NCI-H2196 treated with DMSO at 0.1 percent for 48 hours (cell line): Measurements from ENCODE around the gene ZNF45.
"Not testable (repeated sequence)": the region's sequence is repeated elsewhere in the genome, so short reads cannot be mapped to it uniquely, and the experiment has no call there.

Source experiments
- DNase-seq: peaks from one replicate; lab custom pipeline; 2025; ENCODE audit not compliant: unreplicated experiment; lab: John Stamatoyannopoulos, UW

Gene ZNF45

DNA sequence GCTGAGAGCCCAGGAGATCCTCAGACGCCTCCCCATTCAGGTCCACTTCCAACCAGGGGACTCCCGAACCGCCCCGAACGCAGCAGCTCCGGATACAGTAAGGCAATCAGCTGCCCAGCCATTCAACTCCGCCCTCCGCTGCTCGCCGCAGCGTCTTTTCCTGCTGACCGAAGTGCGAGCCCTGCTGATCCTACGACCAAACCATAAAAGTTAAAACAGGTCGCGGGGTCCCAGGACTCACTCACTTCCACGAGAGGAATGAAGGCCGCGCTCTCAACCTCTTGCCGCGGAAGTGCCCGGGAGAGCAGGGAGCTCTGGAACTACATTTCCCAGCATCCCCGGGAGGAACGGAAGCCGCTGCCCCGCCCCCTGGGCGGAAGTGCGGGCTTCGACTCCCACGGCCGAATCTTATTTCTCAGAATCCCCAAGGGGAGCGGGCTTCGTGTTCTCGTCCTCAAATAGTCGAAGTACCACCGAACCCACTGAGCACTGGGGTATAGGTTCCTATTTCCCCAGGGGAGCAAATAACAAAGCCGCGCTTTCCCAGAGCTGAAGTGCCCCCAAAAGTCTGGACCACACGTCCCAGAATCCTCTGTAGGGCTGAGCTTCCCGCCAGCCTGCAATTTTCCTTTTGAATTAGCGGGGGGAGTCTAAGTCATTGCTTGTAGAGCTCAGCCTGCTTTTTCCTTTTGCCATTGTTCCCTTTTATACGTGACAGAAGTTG lies at the start of gene ZNF45:
ZNF45 (minus strand) TSS at position 298 of the 724 bp plus-strand sequence. CDS start 13,097 bp downstream, outside the sequence.
- peak; percentile 83 for DNase-seq

DNA sequence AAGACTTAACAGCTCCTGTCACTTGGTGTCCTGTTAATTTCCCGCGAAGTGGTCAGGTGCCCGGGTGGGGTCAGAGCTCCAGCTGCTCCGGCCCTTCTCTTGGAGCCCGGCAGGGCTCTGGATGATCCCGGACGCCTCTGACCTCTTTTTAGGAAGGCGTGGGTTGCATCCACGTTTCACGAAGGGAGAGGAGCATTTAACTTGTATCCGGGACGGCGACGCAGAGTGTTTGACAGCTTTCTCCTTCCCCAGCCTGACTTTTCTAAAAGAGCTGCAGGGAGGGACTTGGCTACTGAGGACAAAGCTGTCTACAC lies 49.6 kb upstream of the ZNF45 start:
- DNase-seq: no peak

DNA sequence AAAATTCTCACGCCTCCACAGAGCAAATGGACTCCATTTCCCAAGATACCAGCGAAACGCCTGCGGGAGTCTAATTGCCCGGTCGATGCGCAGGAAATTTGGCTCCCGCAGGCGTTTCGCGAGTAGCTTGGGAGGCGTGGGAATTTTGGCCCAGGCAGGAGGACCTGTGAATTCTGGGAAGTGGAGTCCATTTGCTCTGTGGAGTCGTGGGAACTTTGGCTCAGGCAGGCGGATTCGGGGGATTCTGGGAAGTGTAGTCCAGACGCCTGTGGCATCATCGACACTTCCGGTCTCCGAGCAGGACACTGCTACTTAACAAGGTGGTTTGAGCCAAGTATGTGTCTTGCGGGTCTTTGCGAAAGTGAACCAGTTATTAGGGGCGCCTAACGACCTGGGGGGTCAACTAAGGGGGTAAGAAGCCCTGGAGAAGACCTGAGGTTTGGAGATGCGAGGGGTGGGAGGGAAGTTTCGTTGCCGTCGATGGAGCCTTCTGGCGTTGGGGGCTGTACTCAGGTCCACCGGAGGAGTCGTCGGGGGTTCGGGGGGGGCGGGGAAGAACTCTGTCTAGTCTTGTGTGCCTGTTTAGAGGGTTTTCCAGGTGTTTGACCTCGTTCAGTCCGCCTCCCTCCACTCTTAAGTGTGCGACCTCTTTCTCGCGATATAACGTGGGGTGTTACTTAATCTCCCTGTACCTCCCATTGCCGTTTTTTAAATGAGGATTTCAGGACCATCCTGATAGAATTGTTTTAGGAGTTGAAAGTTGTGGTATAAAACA lies 49.0 kb upstream of the ZNF45 start, which contains the start of gene ZNF155:
ZNF155 (plus strand) TSS at position 277 of the 775 bp plus-strand sequence. CDS start 4,356 bp downstream, outside the sequence.
- peak; percentile 95 for DNase-seq

DNA sequence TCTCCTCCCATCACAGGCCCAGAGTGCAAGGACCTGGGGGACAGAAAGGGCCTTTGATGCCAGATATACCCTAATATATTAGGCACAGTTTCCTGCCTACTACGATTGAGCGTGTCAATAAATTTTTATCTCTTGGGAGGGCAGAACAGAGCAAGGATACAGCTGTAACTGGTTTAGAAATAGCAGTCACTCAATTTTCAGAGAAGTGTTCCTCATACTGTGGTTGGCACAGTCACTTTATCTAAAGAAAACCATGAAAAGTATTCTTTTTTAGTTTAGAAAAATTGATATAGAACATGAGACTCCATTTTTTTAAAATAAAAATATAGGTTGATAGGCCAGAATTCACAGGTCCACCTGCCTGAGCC lies 48.4 kb upstream of the ZNF45 start:
- no peak for DNase-seq

DNA sequence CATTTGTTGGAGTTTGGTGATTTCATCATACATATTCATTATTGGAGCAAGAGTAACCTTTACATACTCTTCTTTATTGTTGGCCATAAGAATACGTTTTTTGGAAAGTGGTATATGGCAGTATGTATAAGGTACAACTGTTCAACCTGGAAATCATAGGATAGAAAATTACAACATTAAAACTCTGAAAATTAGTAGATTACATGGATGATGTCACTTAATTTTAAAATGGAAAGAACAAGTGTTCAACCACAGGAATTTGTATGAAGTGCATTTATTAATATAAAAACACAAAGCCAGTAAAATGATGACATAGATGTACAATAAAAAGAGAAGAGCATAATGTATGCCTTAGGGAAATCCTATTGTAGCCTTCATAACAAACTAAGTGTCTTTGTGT lies 41.6 kb upstream of the ZNF45 start:
- no peak for DNase-seq

DNA sequence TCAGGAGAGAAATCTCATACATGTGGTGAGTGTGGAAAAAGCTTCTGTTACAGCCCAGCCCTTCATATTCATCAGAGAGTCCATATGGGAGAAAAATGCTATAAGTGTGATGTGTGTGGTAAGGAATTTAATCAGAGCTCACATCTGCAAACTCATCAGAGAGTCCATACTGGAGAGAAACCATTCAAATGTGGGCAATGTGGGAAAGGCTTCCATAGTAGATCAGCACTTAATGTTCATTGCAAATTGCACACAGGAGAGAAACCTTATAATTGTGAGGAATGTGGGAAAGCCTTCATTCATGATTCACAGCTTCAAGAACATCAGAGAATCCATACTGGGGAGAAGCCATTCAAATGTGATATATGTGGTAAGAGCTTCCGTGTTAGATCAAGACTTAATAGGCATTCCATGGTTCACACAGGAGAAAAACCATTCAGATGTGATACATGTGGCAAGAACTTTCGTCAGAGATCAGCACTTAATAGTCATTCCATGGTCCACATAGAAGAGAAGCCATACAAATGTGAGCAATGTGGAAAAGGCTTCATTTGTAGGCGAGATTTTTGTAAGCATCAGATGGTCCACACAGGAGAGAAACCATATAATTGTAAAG lies 31.1 kb upstream of the ZNF45 start:
- no peak for DNase-seq

DNA sequence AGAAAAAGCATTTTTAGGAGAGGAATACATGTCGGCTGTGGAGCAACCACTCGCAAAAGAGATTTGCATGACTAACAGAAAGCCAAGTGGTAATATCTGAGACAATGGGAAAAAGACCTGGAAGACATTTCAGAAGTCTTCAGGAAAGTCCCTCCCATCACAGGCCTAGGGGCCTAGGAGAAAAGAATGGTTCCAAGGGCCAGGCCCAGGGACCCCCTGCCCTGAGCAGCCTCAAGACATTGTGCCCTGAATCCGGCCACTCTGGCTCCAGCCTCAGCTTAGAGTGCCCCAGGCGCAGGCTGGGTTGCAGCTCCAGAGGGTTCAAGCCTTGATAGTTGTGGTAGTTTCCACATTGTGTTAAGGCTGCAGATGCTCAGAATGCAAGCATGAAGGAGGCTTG lies 25.3 kb upstream of the ZNF45 start:
- no peak for DNase-seq

DNA sequence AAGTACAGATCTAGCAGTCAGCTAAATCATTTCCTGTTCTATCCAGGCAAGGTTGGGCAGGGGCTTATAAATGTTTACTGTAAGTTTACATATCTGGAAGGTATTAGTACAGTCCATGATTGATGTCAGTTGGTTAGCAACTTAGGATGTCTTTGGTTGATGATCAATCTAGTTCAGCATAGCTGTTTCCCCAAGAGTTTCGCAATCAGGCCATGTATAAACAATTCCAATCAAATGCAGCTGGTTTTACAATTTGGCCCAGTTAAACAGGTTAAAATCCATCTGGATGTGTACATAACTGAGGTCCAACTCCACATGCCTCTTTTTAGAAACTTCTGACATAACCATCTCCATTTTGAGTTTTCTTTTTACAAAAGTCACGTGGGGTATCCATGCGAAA lies 22.8 kb upstream of the ZNF45 start:
- no peak for DNase-seq

DNA sequence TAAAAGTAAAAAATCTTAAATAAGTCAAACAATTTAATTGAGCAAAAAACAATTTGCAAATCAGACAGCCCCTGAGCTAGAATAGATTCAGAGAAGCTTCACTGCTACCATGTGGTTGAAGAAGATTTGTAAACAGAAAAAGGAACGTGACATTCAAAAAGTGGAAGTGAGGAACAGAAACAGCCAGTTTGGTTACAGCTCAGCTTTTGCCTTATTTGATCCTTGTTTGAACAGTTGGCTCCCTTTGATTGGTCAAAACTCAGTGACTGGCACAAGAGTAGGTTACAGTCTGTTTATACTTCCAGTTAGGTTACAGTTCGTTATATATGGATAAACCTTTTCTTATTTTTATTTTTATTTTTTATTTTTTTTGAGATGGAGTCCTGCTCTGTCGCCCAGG lies 21.7 kb upstream of the ZNF45 start:
- DNase-seq: no peak

DNA sequence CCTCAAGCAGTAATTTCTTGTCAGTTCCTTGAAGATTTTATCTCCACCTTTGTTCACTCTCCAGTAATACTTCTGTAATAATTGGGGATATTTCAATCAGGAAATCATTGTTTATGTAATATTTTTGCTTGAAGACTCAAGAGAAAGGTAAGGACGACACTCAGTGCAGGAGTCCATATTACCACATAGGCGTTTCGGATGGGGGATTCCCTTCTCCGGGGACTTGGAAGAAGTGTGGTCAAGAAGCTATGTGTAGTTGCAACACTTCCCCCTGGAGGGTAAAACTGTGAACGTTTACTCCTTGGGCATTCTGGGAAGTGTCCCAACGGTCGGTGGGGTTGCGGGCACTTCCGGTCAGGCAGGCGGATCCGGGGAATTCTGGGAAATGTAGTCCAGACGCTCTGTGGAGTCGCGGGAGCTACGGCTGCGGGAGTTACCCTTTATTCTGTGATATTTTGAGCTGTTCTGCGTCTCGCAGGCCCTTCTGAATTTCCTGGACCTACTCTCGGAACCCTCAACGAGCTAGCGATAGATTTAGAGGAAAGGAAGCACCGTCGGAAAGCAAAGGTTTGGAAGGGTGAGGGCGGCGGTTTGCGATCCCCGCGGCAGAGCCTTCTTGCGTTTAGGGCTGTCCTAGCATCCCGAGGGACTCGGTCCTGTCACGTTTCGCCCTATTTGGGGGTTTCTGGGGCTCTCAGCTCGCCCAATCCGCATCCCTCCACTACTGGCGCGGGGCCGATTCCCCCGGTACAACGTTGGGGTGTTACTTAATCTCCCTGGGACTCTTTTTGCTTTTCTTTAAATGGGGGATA lies 16.0 kb upstream of the ZNF45 start, which contains the start of gene ZNF221:
ZNF221 (plus strand) TSS at position 395 of the 812 bp plus-strand sequence. CDS start 11,499 bp downstream, outside the sequence.
- peak; percentile 83 for DNase-seq

DNA sequence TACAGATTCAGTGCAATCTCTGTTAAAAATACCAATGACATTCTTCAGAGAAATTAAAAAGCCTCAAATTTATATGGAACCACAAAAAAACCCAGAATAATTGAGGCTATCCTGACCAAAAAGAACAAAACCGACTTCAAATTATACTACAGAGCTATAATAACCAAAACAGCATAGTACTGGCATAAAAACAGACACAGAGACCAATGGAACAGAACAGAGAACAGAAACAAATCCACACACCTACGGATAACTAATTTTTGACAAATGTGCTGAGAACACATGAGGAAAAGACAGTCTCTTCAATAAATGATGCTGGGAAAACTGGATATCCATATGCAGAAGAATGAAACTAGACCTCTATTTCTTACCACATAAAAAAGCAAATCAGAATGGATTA lies 14.7 kb upstream of the ZNF45 start:
- DNase-seq: not testable (repeated sequence)

DNA sequence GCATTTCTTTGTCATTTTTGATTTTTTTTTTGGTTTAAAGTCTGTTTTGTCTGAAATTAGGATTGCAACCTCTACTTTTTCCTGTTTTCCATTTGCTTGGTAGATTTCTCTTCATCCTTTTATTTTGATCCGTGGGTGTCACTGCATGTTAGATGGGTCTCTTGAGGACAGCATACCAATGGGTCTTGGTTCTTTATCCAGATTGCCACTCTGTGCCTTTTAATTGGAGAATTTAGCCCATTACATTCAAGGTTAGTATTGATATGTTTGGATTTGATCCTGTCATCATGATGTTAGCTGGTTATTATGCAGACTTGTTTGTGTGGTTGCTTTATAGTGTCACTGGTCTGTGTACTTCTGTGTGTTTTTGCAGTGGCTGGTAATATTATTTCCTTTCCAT lies 12.3 kb upstream of the ZNF45 start:
- not testable (repeated sequence) for DNase-seq

DNA sequence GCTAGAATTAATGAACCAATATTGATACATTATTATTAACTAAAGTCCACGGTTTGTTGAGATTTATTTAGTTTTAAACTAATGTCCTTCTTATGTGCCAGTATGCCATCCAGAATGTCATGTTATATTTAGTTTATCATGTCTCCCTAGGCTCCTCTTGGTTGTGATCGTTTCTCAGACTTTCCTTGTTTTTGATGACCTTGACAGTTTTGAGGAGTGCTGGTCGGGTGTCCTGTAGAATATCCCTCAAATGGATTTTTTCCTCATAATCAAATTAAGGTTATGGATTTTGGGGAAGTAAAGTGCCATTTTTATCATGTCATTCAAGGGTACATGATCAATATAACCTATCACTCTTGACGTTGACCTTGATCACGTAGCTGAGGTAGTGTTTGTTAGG lies 6.1 kb upstream of the ZNF45 start:
- no peak for DNase-seq

DNA sequence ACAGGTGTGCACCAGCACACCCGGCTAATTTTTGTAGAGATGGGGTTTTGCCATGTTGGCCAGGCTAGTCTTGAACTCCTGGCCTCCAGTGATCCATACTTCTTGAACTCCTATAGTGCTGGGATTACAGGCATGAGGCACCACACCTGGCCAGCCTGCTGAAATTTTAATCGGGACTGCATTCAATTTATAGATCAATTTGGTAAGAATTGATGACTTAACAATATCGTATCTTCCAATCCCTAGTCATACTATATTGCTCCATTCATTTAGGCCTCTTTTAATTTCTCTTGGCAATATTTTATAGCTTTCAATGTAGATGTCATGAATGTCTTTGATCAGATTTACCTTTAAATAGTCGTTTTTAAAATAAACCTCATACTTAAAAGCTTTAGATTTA lies 5.6 kb upstream of the ZNF45 start:
- DNase-seq: no peak

DNA sequence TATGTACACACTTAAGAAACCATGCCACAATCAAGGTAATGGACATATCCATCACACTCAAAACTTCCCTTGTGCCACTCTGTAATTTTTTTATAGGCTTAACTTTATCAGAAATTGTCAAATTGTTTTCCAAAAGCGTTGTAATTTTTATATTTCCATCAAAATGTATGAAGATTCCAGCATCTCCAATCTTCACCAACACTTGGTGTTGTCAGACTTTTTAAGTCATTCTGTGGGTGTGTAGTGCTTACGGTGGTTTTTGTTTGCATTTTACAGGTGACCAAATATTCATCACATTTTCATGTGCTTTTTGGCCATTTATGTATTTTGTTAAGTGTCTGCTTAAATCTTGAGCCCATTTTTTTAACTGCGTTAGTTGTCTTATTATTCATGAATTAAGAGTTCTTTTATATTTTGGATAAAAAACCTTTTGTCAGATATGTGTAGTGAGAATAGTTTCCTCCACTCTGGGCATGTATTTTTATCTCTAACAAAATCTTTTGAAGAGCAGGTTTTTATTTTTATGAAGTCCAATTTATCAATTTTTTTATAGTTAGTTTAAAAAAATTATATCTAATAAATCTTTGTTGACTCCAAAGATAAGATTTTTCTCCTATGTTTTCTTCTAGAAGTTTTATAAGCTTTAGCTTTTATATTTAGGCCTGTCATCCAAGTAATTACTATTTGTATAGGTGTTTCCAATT lies 4.6 kb upstream of the ZNF45 start:
- no peak for DNase-seq

DNA sequence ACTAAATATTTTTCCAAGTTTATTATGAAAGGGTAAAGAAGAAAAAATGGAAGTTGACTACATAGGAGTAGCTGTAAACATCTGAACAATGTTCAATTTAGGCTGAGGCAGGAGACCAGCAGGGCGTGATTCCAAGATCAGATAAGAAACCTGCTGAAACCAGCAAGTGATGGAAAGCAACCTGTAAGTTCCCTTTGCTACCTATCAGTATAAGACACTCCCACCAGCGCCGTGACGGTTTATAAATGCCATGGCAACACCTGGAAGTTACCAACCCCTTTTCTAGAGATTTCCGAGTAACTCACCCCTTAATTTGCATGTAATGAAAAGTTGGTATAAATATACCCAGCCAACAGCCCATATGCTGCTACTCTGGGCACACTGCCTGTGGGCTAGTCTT lies 1.1 kb upstream of the ZNF45 start:
- DNase-seq: no peak

DNA sequence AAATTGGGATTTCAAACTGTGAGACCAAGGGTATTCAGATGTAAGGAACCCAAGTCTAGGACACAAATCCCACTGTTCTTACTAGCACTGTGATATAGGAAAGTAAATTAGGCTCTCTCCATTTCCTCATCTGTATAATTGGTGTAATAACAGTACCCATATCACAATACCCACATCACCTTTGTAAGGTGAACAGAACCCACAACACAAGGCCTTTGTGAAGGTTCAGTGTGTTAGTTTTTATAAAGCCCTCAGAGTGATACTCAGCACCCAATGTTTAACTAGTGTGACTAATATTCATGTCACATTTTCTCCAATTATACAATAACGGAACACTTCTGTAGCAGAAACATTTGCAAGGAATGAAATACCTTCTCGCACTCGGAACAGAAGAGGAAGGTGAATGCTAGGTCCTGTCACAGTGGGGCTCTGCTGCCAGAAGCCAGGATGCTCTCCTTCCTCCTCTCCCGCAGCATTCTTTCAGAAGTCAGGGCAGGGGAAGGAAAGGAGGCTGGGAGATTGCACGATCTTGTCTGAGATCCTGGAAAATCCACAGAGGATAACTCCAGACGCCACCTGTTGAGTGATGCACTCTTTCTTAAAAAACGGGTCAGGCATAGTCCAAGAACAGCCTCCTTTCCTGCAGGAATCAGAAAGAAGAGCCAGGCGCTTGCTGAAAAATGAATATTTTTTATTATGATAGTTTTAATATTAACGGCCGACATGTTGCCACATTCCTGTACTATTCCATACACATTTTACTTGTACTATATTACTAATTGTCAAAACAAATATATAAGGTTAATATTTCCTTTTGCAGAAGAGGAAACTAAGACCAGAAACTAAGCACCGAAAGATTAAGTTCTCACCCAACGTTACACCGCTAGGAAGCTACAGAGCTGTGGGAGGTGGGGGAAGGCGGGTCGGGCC lies 762 bp downstream of the ZNF45 start:
- no peak for DNase-seq

DNA sequence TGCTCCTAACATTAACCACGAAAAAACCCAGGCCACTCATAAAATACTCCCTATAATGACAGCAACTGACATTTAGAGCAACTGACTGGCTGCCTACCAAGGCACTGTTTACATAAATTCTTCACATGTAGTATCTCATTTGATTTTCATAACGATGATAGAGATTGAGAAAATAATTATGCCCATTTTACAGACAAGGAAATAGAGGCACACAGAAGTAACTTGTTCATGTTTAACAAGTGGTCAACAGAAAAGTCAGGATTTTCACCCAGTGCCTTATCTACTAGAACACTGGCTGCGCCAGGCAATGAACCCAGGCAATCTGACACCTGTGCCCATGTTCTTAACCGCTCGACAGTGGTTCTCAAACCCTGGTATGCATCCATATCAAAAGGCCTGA lies 6.3 kb downstream of the ZNF45 start:
- DNase-seq: no peak

DNA sequence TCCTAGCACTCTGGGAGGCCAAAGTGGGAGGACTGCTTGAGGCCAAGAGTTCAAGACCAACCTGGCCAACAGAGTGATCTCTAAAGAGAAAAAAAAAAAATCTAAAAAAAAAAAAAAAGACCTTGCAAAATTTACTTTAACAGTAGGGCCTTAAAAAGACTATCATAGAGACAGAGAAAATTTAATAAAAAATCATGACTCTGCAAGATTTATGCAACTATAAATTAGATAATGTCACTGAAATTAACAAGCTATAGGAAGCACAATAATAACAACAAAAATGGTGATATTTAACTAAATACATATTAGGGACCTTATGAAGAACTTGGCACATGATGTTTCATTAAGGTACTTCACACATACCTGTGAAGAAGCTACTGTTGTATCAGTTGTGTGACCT lies 11.2 kb downstream of the ZNF45 start:
- no peak for DNase-seq

DNA sequence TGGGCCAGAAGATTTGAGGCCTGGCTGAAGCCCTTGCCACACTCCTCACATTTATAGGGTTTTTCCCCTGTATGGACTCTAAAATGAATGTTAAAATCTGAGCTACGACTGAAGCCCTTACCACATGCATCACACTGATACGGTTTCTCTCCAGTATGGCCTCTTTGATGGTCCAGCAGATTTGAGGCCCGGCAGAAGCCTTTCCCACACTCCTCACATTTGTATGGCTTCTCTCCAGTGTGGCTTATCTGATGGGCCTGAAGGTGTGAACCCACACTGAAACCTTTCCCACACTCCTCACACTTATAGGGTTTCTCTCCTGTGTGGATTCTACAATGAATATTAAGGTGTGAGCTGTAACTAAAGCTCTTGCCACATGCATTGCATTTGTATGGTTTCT lies 21.0 kb downstream of the ZNF45 start:
- DNase-seq: no peak
